Lower leg skin (tissue), 4 donors: ENCODE measurements around the gene CEP85. TPM values are rescaled to one million over a fixed set of nuclear protein-coding genes. Genes with fewer than 3 reads are reported as not detected.
"Not testable (repeated sequence)": the region's sequence is repeated elsewhere in the genome, so short reads cannot be mapped to it uniquely, and the experiment has no call there.

ENCODE experiments used
- DNase-seq, 2 donors: peaks; one replicate each; pipeline ENCODE4 v3.0.0-alpha.2; 2019; ENCODE audit warnings: low spot score in 2 of 2
- H3K4me3 ChIP-seq: fragments of 200-600 bp; sonication (generic); 2 replicates; pipeline ENCODE4 v1.5.1; 2017; ENCODE audit warnings: mild to moderate bottlenecking, low read depth; ENCODE audit not compliant: poor library complexity, severe bottlenecking
- CTCF ChIP-seq, 3 donors: fragments of 450-650 bp; IDR thresholded peaks; one replicate each; pipeline ENCODE4 v1.5.1; 2016; ENCODE audit warnings: antibody characterized with exemption in 3 of 3, mild to moderate bottlenecking in 3 of 3, moderate library complexity in 2 of 3
- POLR2A ChIP-seq, 2 donors: fragments of 450-650 bp; IDR thresholded peaks; one replicate each; pipeline ENCODE4 v1.6.1; 2016 to 2017; ENCODE audit warnings: antibody characterized with exemption in 2 of 2, mild to moderate bottlenecking in 1 of 2, moderate library complexity in 1 of 2
- WGBS, 2 donors: methylation state at CpG; one replicate each; pipeline ENCODE4 v1.1.5; 2018; 5-methylcytosine and 5-hydroxymethylcytosine counted together
- intact Hi-C: fragments of 100-400 bp; cut with DNase I; formaldehyde crosslinking; loops from one replicate; pipeline ENCODE4 v1.15.0; 2023; ENCODE audit warnings: low total_unique reads
- total RNA-seq, 4 donors: library from RNA; depleted of rRNA; stranded (reverse); fragments of >200 nt; gene quantifications; one replicate each; pipeline ENCODE4 v1.1.0, GENCODE V29; 2016

Gene CEP85
- total RNA-seq, 4 donors from 2014 or later, result 13.0 to 17.2 (median 14.1) TPM

- H3K4me3 ChIP-seq, result no peak overlapping the region
- intact Hi-C loops, result no loop called here
- no peak for TF ChIP-seq CTCF (IDR thresholded peaks at IDR 0.05)
- no peak for TF ChIP-seq POLR2A (IDR thresholded peaks at IDR 0.05)
- no peak for DNase-seq
- 84 to 94% methylated on average over 3 of the region's 3 CpGs for WGBS, 2 donors
Measured at GRCh38 chr1:26291433-26291832, 57.4 kb downstream of the CEP85 start.

GRCh38 chr1:26291939-26292338, 57.9 kb downstream of the CEP85 start:
- no peak for TF ChIP-seq CTCF (IDR thresholded peaks at IDR 0.05)
- TF ChIP-seq POLR2A (IDR thresholded peaks at IDR 0.05), result no peak
- no peak for DNase-seq
- intact Hi-C loops, result no loop called here
- WGBS, 2 donors, result 82 to 93% methylated on average over 4 of the region's 4 CpGs
- H3K4me3 ChIP-seq, result no peak overlapping the region

- H3K4me3 ChIP-seq, intact Hi-C loops, DNase-seq: not testable (repeated sequence)
- 87 to 96% methylated on average over 5 of the region's 5 CpGs for WGBS, 2 donors
Measured at GRCh38 chr1:26292735-26293134, 58.7 kb downstream of the CEP85 start.

- H3K4me3 ChIP-seq, result no peak overlapping the region
- intact Hi-C loops, result no loop called here
- no peak for TF ChIP-seq POLR2A (IDR thresholded peaks at IDR 0.05)
- DNase-seq, result no peak
- WGBS, 2 donors, result 82 to 85% methylated on average over 10 to 11 of the region's 11 CpGs
Measured at GRCh38 chr1:26293911-26294463, 60.0 kb downstream of the CEP85 start.

- 86 to 91% methylated on average over 22 of the region's 22 CpGs for WGBS, 2 donors
- no peak for DNase-seq
- intact Hi-C loops, result no loop called here
- no peak overlapping the region for H3K4me3 ChIP-seq
- TF ChIP-seq CTCF (IDR thresholded peaks at IDR 0.05), result no peak
- TF ChIP-seq POLR2A (IDR thresholded peaks at IDR 0.05), result no peak
Measured at GRCh38 chr1:26295194-26296138, 61.5 kb downstream of the CEP85 start.

- 88 to 90% methylated on average over 16 of the region's 16 CpGs for WGBS, 2 donors
- no peak for DNase-seq
- TF ChIP-seq CTCF (IDR thresholded peaks at IDR 0.05), result no peak
- no peak for TF ChIP-seq POLR2A (IDR thresholded peaks at IDR 0.05)
- intact Hi-C loops, result no loop called here
- H3K4me3 ChIP-seq, result no peak overlapping the region
Measured at GRCh38 chr1:26296340-26297056, 62.5 kb downstream of the CEP85 start.
